ENCODE measurements around the gene PPP2R5E. TPM values are rescaled to one million over a fixed set of nuclear protein-coding genes. Genes with fewer than 3 reads are reported as not detected.

PPP2R5E gene
- total RNA-seq, 1 donor: 24.1 TPM

GRCh38 chr14:63468294-63468693 is 74.9 kb downstream of the PPP2R5E start:
- Histone ChIP-seq H3K27me3 (ENCODE audit: insufficient read depth, low read length) (no peaks in the 10 kb centered on the region), H3K4me1 (ENCODE audit: insufficient read depth, low read length) (peaks cover 25% of the 10 kb centered on the region), H3K4me3 (ENCODE audit: low read length) (no peak overlapping the region), H3K9me3 (ENCODE audit: low read depth, low read length) (no peaks in the 10 kb centered on the region)

GRCh38 chr14:63467440-63468072 is 75.6 kb downstream of the PPP2R5E start:
- Histone ChIP-seq H3K4me1 (ENCODE audit: insufficient read depth, low read length) (peaks cover 18% of the 10 kb centered on the region), H3K4me3 (ENCODE audit: low read length) (no peak overlapping the region), H3K27me3 (ENCODE audit: insufficient read depth, low read length) (no peaks in the 10 kb centered on the region), H3K9me3 (ENCODE audit: low read depth, low read length) (no peaks in the 10 kb centered on the region)

DNA sequence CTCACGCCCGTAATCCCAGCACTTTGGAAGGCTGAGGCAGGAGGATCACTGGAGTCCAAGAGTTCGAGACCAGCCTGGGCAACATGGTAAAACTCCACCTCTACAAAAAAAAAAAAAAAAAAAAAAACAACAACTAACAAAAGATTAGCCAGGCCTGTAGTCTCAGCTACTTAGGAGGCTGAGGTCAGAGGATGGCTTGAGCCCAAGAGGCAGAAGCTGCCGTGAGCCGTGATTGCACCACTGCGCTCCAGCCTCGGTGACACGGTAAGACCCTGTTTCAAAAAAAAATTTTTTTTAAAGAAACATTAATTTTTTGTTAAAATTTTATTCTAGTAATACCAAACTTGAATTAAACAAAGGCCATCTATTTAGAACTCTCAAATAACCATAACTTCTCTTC is 77.8 kb downstream of the PPP2R5E start:
- no peaks in the 10 kb centered on the region for H3K27me3 ChIP-seq (ENCODE audit: insufficient read depth, low read length)
- no peaks in the 10 kb centered on the region for H3K9me3 ChIP-seq (ENCODE audit: low read depth, low read length)
- H3K4me1 ChIP-seq (ENCODE audit: insufficient read depth, low read length): no peaks in the 10 kb centered on the region
- H3K4me3 ChIP-seq (ENCODE audit: low read length): no peak overlapping the region

GRCh38 chr14:63460680-63461369 is 82.4 kb downstream of the PPP2R5E start:
- Histone ChIP-seq H3K27me3 (ENCODE audit: insufficient read depth, low read length) (no peaks in the 10 kb centered on the region), H3K4me1 (ENCODE audit: insufficient read depth, low read length) (no peaks in the 10 kb centered on the region), H3K9me3 (ENCODE audit: low read depth, low read length) (no peaks in the 10 kb centered on the region), H3K4me3 (ENCODE audit: low read length) (no peak overlapping the region)

- Histone ChIP-seq H3K27me3 (ENCODE audit: insufficient read depth, low read length) (no peaks in the 10 kb centered on the region), H3K4me1 (ENCODE audit: insufficient read depth, low read length) (no peaks in the 10 kb centered on the region), H3K9me3 (ENCODE audit: low read depth, low read length) (no peaks in the 10 kb centered on the region), H3K4me3 (ENCODE audit: low read length) (no peak overlapping the region)
Measured at GRCh38 chr14:63459738-63460137, 83.4 kb downstream of the PPP2R5E start.

DNA sequence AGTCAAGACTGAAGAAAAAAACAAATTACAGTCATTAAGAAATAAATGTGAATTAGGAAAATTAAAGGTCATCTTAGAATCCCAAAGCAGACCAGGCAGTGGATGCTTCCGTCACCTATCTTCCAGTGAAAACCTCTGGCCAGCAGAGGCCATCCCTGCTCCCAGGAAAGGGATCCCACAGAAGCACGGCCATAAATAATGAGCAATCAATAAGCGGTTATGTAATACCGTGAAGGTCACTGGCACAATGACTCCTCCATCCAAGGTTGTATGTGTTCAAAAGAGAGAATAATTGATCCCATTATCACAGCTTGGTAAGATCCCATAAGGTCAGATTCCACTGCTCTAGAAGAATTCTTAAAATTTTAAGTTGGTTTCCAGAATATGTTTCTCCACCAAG is 85.7 kb downstream of the PPP2R5E start:
- no peak overlapping the region for H3K4me3 ChIP-seq (ENCODE audit: low read length)
- H3K4me1 ChIP-seq (ENCODE audit: insufficient read depth, low read length): no peaks in the 10 kb centered on the region
- H3K27me3 ChIP-seq (ENCODE audit: insufficient read depth, low read length): no peaks in the 10 kb centered on the region
- H3K9me3 ChIP-seq (ENCODE audit: low read depth, low read length): no peaks in the 10 kb centered on the region

- no peak overlapping the region for H3K4me3 ChIP-seq (ENCODE audit: low read length)
- no peaks in the 10 kb centered on the region for H3K4me1 ChIP-seq (ENCODE audit: insufficient read depth, low read length)
- H3K27me3 ChIP-seq (ENCODE audit: insufficient read depth, low read length): no peaks in the 10 kb centered on the region
- no peaks in the 10 kb centered on the region for H3K9me3 ChIP-seq (ENCODE audit: low read depth, low read length)
Measured at GRCh38 chr14:63454863-63455622, 88.1 kb downstream of the PPP2R5E start.

DNA sequence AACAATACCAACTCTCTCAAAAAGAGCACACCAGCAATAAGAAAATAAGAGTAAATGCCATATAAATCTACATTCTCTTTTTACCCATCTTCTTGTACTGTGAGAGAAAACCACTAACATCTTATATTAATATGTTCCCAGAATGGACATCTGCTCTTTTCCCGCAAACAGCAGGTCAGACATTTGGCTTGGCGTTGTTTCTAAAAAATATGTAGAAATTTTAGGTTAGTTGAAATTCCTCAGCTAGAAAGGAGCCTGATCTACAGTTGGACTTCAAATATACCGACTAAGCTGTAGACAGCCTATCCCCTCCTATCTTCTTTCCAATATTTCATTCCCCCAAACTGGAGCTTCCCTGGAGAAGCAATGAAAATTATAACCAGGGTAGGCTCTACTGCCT is 88.7 kb downstream of the PPP2R5E start:
- Histone ChIP-seq H3K4me3 (ENCODE audit: low read length) (no peak overlapping the region), H3K4me1 (ENCODE audit: insufficient read depth, low read length) (no peaks in the 10 kb centered on the region), H3K9me3 (ENCODE audit: low read depth, low read length) (no peaks in the 10 kb centered on the region), H3K27me3 (ENCODE audit: insufficient read depth, low read length) (no peaks in the 10 kb centered on the region)

DNA sequence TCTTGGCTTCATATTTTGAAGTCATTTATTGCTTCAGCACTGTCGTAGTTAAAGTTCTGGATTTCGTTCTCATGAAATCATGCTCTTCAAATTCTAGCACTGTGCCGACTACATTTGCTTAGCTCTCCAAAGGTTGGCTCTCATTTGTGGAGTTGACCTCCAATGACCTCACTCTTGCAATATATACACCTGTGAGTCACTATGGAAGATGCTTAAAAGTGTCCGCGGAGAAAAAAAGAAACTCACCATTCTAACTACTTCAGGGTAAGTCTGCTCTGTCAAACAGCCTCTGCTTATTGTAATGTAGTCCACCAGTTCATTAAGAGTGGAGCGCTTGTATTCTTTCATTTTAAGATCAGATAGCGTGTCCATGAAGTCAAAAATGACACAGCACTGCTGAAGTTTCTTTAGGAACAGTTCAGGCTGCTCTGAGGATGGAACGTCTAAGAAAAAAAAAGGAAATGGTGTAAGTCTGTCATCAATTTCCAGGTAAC is 89.7 kb downstream of the PPP2R5E start:
- Histone ChIP-seq H3K27me3 (ENCODE audit: insufficient read depth, low read length) (no peaks in the 10 kb centered on the region), H3K9me3 (ENCODE audit: low read depth, low read length) (no peaks in the 10 kb centered on the region), H3K4me1 (ENCODE audit: insufficient read depth, low read length) (no peaks in the 10 kb centered on the region), H3K4me3 (ENCODE audit: low read length) (no peak overlapping the region)

- Histone ChIP-seq H3K4me1 (ENCODE audit: insufficient read depth, low read length) (no peaks in the 10 kb centered on the region), H3K4me3 (ENCODE audit: low read length) (no peak overlapping the region), H3K27me3 (ENCODE audit: insufficient read depth, low read length) (no peaks in the 10 kb centered on the region), H3K9me3 (ENCODE audit: low read depth, low read length) (no peaks in the 10 kb centered on the region)
Measured at GRCh38 chr14:63452796-63453195, 90.4 kb downstream of the PPP2R5E start.

DNA sequence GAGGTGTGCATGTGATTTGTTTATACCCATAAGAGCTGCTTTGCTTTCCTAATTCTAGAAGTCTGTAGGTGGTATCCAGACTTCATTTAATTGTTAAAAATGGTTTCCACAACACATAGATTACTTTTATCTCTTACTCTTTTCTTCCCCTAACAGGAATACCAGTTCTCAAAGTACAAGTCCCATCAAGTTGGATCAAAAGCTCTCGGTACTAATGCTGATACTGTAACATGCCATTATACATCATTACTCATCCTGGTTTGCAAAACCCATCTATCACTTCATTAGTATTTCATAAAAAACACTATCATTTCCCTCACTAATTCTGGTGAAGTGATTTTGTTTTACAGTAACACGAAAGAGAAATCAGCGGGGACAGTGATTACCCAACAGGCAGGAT is 94.3 kb downstream of the PPP2R5E start:
- Histone ChIP-seq H3K27me3 (ENCODE audit: insufficient read depth, low read length) (no peaks in the 10 kb centered on the region), H3K4me1 (ENCODE audit: insufficient read depth, low read length) (no peaks in the 10 kb centered on the region), H3K9me3 (ENCODE audit: low read depth, low read length) (no peaks in the 10 kb centered on the region), H3K4me3 (ENCODE audit: low read length) (no peak overlapping the region)

DNA sequence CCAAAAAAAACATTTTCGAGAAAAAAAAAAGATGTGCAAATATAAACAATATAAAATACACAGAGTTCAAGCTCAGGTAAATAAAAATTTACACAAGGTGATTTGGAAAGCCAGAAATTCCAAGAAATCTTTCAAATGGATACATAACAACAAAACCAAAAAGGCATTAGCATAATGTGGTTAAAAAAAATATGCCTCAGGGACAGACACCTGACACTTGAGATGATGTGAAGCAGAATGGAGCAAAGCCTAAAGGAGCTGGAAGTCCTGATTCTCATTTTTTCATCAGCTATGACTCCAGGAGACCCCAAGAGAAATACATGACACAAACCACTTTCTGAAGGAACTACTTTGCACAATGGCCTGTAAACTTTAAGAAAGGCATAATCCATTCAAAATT is 98.6 kb downstream of the PPP2R5E start:
- Histone ChIP-seq H3K4me3 (ENCODE audit: low read length) (no peak overlapping the region), H3K27me3 (ENCODE audit: insufficient read depth, low read length) (no peaks in the 10 kb centered on the region), H3K4me1 (ENCODE audit: insufficient read depth, low read length) (peaks cover 4% of the 10 kb centered on the region), H3K9me3 (ENCODE audit: low read depth, low read length) (no peaks in the 10 kb centered on the region)

- H3K9me3 ChIP-seq (ENCODE audit: low read depth, low read length): no peaks in the 10 kb centered on the region
- no peaks in the 10 kb centered on the region for H3K27me3 ChIP-seq (ENCODE audit: insufficient read depth, low read length)
- peaks cover 4% of the 10 kb centered on the region for H3K4me1 ChIP-seq (ENCODE audit: insufficient read depth, low read length)
- H3K4me3 ChIP-seq (ENCODE audit: low read length): no peak overlapping the region
Measured at GRCh38 chr14:63443988-63444387, 99.2 kb downstream of the PPP2R5E start.

- Histone ChIP-seq H3K27me3 (ENCODE audit: insufficient read depth, low read length) (no peaks in the 10 kb centered on the region), H3K4me1 (ENCODE audit: insufficient read depth, low read length) (peaks cover 4% of the 10 kb centered on the region), H3K4me3 (ENCODE audit: low read length) (no peak overlapping the region), H3K9me3 (ENCODE audit: low read depth, low read length) (no peaks in the 10 kb centered on the region)
Measured at GRCh38 chr14:63443361-63443760, 99.8 kb downstream of the PPP2R5E start.

DNA sequence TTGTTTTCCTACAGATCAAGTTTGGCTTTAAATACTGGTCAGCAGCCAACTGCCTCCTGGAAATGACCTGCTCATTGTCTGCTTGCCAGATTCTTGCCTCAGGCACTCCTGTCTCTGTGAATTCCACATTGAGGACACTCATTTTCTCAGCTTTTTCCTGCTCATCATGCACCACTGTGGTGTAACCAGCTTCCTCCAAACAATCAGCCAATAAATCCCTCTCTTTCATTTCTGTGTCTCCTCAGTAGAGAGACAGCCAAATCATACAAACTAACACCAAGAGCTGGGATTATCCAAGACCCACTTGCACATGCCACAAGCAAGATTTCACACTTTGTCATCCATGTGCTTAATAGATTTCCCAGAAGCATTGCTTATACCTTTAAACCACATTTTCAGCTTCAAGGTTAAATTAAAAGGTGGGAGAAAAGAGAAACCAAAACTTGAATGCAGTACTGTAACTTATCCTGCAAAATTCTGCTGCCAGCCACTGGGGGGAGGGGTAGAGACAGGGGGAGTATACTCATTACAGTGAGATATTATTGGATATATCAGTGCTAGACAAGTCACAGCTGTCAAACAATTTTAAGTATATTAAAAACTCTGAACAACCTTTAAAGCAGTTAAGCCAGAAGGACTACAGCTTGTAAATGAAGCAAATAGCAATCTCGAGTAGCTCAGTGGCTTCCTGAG is 105.0 kb downstream of the PPP2R5E start:
- no peaks in the 10 kb centered on the region for H3K9me3 ChIP-seq (ENCODE audit: low read depth, low read length)
- peaks cover 24% of the 10 kb centered on the region for H3K4me1 ChIP-seq (ENCODE audit: insufficient read depth, low read length)
- H3K4me3 ChIP-seq (ENCODE audit: low read length): no peak overlapping the region
- H3K27me3 ChIP-seq (ENCODE audit: insufficient read depth, low read length): no peaks in the 10 kb centered on the region

Measured in mononuclear cell (primary cell).